ENCODE results near the gene FBXO2. TPM values are rescaled to one million over a fixed set of nuclear protein-coding genes. Genes with fewer than 3 reads are reported as not detected.
"Not testable (repeated sequence)": the region's sequence is repeated elsewhere in the genome, so short reads cannot be mapped to it uniquely, and the experiment has no call there.

Gene FBXO2
- total and polyA plus RNA-seq, 2 experiments from 2014 or later: 20.9 to 28.3 TPM

GRCh38 chr1:11616766-11617165 is 37.5 kb downstream of the FBXO2 start:
- H3K4me3 ChIP-seq: no peak overlapping the region
- TF ChIP-seq, protein P1, sequence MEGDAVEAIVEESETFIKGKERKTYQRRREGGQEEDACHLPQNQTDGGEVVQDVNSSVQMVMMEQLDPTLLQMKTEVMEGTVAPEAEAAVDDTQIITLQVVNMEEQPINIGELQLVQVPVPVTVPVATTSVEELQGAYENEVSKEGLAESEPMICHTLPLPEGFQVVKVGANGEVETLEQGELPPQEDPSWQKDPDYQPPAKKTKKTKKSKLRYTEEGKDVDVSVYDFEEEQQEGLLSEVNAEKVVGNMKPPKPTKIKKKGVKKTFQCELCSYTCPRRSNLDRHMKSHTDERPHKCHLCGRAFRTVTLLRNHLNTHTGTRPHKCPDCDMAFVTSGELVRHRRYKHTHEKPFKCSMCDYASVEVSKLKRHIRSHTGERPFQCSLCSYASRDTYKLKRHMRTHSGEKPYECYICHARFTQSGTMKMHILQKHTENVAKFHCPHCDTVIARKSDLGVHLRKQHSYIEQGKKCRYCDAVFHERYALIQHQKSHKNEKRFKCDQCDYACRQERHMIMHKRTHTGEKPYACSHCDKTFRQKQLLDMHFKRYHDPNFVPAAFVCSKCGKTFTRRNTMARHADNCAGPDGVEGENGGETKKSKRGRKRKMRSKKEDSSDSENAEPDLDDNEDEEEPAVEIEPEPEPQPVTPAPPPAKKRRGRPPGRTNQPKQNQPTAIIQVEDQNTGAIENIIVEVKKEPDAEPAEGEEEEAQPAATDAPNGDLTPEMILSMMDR (IDR thresholded peaks at IDR 0.05; ENCODE audit: low read depth, low read length): no peak
- no peak for DNase-seq (ENCODE audit: low read depth in 1 of 2, low spot score in 1 of 2)
- H3K27ac ChIP-seq: no peak overlapping the region
- H3K9me3 ChIP-seq (ENCODE audit: low read depth): no peaks in the 10 kb centered on the region
- H3K36me3 ChIP-seq: no peaks in the 10 kb centered on the region
- no peaks in the 10 kb centered on the region for H3K27me3 ChIP-seq
- H3K4me1 ChIP-seq (ENCODE audit: low read depth): peaks cover 3% of the 10 kb centered on the region

- Histone ChIP-seq H3K27ac (no peak overlapping the region), H3K9me3 (ENCODE audit: low read depth) (no peaks in the 10 kb centered on the region), H3K36me3 (no peaks in the 10 kb centered on the region), H3K4me3 (no peak overlapping the region), H3K4me1 (ENCODE audit: low read depth) (peaks cover 3% of the 10 kb centered on the region), H3K27me3 (no peaks in the 10 kb centered on the region)
- TF ChIP-seq, protein P1 (IDR thresholded peaks at IDR 0.05; ENCODE audit: low read depth, low read length): no peak
- DNase-seq (ENCODE audit: low read depth in 1 of 2, low spot score in 1 of 2): peak in 1 of 2 donors; percentile 13
These were observed 39.1 kb downstream of the FBXO2 start for GRCh38 chr1:11615090-11615489.

- H3K9me3 ChIP-seq (ENCODE audit: low read depth): no peaks in the 10 kb centered on the region
- no peak for DNase-seq (ENCODE audit: low read depth in 1 of 2, low spot score in 1 of 2)
- no peaks in the 10 kb centered on the region for H3K36me3 ChIP-seq
- peaks cover 3% of the 10 kb centered on the region for H3K4me1 ChIP-seq (ENCODE audit: low read depth)
- H3K4me3 ChIP-seq: no peak overlapping the region
- no peaks in the 10 kb centered on the region for H3K27me3 ChIP-seq
- TF ChIP-seq, protein P1 (IDR thresholded peaks at IDR 0.05; ENCODE audit: low read depth, low read length): no peak
- no peak overlapping the region for H3K27ac ChIP-seq
These were observed 40.9 kb downstream of the FBXO2 start for GRCh38 chr1:11613347-11613746.

DNA sequence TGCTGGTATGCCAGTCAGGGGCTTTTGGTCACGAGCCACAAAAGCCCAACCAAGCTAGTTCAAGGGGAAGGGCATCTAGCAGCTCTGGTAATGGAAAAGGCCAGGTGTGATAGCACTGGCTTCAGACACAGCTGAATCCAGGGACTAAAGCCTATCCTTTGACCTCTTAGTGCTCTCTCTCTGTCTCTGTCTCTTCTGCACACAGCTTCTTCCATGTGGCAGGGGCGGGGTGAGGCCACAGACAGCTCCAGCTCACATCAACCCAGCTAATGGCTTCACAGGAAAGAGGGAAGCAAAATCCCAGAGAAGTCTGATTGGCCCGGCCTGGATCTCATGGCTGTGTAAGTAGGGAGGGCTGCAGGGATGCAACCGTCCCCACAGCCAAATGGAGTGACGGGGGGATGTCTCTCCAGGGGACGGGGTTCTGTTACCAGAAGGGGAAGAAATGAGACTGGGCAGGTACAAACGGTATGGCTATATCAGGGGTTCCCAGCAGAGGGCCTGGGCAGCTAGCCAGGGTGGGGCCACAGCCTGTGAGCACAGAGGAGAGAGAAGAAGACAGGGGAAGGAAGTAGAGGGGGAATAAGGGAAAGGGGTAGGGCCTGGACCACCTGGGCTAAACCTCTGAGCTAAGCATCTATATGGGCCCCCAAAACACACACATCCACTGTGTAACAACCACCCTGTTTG is 42.4 kb downstream of the FBXO2 start:
- TF ChIP-seq, protein P1 (IDR thresholded peaks at IDR 0.05; ENCODE audit: low read depth, low read length): no peak
- Histone ChIP-seq H3K9me3 (ENCODE audit: low read depth) (no peaks in the 10 kb centered on the region), H3K27ac (no peak overlapping the region), H3K36me3 (no peaks in the 10 kb centered on the region), H3K27me3 (no peaks in the 10 kb centered on the region), H3K4me1 (ENCODE audit: low read depth) (peaks cover 3% of the 10 kb centered on the region), H3K4me3 (no peak overlapping the region)
- no peak for DNase-seq (ENCODE audit: low read depth in 1 of 2, low spot score in 1 of 2)

- TF ChIP-seq, protein P1 (IDR thresholded peaks at IDR 0.05; ENCODE audit: low read depth, low read length): no peak
- no peak for DNase-seq (ENCODE audit: low read depth in 1 of 2, low spot score in 1 of 2)
- H3K27me3 ChIP-seq: no peaks in the 10 kb centered on the region
- no peaks in the 10 kb centered on the region for H3K9me3 ChIP-seq (ENCODE audit: low read depth)
- no peak overlapping the region for H3K4me3 ChIP-seq
- no peak overlapping the region for H3K27ac ChIP-seq
- H3K4me1 ChIP-seq (ENCODE audit: low read depth): peaks cover 3% of the 10 kb centered on the region
- H3K36me3 ChIP-seq: no peaks in the 10 kb centered on the region
These were observed 43.5 kb downstream of the FBXO2 start for GRCh38 chr1:11610629-11611180.

- not testable (repeated sequence) for H3K4me1 ChIP-seq (ENCODE audit: low read depth); DNase-seq (ENCODE audit: low read depth in 1 of 2, low spot score in 1 of 2); H3K9me3 ChIP-seq (ENCODE audit: low read depth); H3K27me3 ChIP-seq; H3K4me3 ChIP-seq; H3K36me3 ChIP-seq; H3K27ac ChIP-seq
These were observed 44.9 kb downstream of the FBXO2 start for GRCh38 chr1:11609378-11609777.

DNA sequence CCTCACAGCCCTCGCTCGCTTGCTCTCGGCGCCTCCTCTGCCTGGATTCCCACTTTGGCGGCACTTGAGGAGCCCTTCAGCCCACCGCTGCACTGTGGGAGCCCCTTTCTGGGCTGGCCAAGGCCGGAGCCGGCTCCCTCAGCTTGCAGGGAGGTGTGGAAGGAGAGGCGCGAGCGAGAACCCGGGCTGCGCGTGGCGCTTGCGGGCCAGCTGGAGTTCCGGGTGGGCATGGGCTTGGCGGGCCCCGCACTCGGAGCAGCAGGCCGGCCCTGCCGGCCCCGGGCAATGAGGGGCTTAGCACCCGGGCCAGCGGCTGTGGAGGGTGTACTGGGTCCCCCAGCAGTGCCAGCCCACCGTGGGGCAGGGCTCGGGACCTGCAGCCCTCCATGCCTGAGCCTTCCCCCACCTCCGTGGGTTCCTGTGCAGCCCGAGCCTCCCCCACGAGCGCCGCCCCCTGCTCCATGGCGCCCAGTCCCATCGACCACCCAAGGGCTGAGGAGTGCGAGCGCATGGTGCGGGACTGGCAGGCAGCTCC is 45.6 kb downstream of the FBXO2 start:
- DNase-seq (ENCODE audit: low read depth in 1 of 2, low spot score in 1 of 2); H3K27ac ChIP-seq; H3K36me3 ChIP-seq; H3K4me3 ChIP-seq; H3K27me3 ChIP-seq; H3K9me3 ChIP-seq (ENCODE audit: low read depth); H3K4me1 ChIP-seq (ENCODE audit: low read depth): not testable (repeated sequence)
